Fibroblast of skin of left biceps (primary cell): Measurements from ENCODE around the gene HOXA9.

ENCODE experiments used
- DNase-seq, 2 experiments: peaks; one replicate each; pipeline ENCODE4 v3.0.0-alpha.2; 2013; ENCODE audit warnings: low read depth in 2 of 2

The HOXA9 gene

DNA sequence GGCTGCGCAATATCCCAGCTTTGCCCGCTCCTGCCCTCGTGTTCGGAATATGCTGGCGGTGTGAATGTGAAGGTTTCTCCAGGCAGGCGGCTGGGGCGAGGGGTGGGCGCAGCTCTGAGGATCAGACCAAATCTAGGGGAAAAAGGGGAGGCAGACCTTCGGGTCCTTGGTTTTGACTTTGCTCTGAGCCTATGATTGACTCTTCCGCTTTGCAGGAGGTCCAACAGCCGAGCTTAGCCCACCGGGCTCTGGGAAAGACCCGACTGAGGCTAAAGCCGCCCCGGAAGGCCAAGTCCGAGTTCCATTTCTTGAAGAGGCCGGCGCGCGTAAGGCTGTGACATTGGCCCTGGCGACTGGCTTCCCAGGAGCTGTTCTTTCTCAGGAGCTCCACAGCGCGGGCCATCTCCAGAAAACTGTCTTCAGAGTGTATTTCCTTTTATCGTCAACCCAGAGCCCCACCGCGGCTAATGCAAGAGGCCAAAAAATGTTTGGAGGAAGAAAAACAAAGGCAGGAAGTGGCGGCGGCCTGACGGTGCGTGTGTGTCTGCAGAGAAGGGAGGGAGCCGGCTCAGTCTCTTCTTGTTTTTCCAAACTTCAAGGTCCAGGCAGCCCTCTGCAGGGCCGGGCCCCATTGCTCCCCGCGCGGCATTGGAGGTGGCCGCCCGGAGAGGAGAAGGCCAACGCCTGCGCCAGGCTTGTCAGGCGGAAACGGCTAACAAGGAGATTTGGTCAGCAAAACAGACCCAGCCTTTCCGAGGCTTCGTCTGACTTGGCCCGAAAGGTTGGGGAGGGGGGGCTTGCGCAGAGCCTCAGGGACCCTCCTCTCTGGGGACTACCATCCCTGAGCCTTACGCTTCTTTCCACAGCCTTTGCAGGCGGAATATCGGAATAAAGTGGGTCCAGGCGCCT is 23.3 kb upstream of the HOXA9 start:
- DNase-seq, result no peak

- no peak for DNase-seq
Observed at GRCh38 chr7:27187475-27188385, 22.4 kb upstream of the HOXA9 start.

- DNase-seq, result no peak
Observed at GRCh38 chr7:27186668-27187474, 21.5 kb upstream of the HOXA9 start.

DNA sequence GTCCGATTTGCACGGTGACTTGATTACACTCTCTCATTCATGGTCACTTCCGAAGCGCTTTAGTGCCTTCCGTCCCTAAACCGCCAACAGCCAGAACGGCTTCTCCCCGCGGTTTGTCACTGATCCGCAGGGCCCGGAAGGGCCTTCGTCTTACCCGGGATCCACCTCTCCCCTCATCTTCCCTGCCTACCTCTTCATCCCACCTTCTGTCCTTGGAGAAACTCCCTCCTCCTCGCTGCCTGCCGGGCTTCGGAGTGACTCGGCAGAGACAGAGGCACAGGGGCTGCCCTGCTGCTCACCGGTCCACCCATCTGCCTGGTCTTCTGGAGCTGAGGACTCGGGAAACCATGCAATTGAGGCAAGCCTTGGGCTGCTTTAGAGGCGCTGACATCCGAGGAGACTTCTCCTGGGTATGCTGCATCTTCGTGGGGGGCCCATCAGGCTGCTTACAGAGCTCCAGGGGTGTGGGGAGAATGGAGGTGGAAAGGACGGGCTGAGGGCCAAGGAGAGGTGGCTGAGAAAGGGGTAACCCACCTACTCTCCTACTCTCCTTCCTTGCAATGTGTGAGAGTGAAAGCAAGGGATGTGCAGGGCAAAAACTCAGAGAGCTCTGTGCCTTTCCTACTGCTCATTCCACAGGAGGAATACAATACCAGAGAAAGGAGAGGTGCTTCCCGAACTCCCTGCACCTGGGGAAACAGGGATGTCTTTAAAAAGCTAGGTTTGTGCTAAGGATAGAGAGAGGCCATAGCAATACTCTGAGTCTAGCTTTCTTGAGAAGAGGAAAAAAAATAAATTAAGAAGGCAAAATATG is 20.7 kb upstream of the HOXA9 start:
- no peak for DNase-seq

DNA sequence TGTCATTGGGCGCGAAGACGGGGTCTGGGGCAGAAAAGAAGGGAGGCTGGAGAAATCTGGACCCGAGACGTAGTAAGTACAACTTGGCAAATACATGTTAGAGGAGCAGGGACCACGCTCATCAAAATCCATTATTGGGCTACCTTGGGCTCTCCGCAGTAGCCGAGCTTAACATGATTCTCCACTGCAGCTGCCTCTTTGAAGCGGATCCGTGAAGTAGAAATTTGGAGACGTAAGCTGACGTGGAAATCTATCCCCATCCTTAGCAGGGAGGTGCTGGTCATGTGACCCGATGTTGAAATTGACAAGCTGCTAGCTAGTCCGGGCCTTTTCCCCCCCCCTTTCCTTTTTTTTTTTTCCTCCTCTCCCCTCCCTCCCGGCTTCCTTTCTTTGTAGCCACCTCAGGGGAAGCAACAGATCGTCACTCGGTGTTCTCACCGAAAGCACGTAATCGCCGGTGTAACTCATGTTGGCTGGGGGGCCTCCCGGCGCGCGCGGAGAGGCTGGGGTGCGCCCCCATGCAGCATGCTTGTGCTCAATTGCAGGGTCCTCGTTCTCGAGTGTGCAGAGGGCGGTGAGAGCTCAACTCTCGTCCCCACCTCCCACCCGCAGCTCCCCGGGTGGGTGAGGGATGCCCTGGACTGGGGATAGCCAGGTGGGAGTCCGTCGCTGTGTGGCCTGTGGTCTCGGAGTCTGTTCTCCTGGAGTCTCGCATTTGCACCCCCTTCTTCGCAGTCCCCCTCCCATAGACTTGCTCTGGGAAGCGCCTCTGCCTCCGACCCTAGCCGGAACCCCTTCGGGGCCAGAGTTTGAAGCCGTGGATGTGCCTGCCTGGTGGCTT is 19.9 kb upstream of the HOXA9 start, which contains the start of gene HOXA11:
TSS of gene HOXA11 (minus strand) at position 220 of the 841 bp plus-strand sequence. CDS start at position 132, 88 bp downstream.
- peak in 1 of 2 experiments; percentile 64 for DNase-seq

GRCh38 chr7:27184337-27185012 is 19.1 kb upstream of the HOXA9 start:
- no peak for DNase-seq

DNA sequence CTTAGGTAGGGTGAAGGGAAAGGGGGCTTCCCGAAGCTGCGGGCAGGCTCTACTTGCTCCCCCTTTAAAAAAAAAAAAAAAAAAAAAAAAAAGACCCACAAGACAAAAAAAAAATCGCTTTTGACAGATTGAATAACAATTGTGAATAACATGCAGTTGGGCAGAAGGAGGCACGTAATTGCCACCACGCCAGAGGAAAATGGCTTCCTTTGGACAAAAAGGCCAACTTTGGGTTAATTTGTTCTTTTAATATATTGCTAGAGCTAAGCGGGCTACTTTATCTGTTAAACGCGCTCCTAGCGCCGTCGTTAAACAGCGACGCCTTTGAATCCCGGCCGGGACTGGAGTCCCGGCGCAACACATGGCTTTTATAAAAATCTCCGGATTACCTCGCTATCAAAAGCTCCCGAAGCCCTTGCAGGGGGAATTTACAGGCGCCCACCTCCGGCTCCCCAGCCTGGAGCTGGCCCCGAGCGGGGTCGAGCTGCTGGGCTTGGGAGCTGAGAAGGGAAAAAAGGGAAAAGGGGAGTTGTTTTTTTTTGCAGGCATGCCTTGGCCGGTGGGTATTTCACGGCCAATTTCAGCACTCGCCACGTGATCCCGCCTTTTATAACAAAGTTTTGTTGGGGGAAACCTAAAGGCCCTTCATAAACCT is 18.5 kb upstream of the HOXA9 start:
- no peak for DNase-seq

GRCh38 chr7:27182861-27183681 is 17.7 kb upstream of the HOXA9 start:
- no peak for DNase-seq

GRCh38 chr7:27182285-27182841 is 17.0 kb upstream of the HOXA9 start:
- DNase-seq, result no peak

DNA sequence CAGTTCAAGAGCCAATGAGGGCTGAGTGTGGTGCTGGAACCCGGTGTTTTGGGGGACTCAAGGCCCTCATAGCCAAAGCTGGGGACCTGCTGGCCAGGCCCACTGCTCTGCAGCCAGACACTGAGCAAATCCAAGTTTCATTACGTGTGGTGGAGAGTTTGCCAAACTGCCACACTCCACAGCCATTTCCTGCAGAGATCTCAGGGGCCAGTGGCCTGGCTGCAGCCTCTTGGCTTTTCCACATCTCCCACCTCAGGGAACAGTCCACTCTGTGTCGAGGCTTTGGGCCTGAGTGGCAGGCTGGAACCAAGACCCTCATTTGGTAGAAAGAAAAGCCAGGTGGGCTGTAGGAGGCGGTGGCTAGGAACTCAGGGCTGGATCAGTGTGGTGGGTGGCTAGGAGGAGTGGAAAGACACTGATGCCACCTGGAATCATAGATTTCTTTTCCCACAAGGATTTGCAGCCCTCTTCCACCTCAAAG is 16.5 kb upstream of the HOXA9 start:
- no peak for DNase-seq

- no peak for DNase-seq
Observed at GRCh38 chr7:27180431-27181420, 15.4 kb upstream of the HOXA9 start.

GRCh38 chr7:27179503-27180430 is 14.4 kb upstream of the HOXA9 start:
- DNase-seq, result peak in 1 of 2 experiments; percentile 64

- no peak for DNase-seq
Observed at GRCh38 chr7:27179030-27179429, 13.7 kb upstream of the HOXA9 start.

DNA sequence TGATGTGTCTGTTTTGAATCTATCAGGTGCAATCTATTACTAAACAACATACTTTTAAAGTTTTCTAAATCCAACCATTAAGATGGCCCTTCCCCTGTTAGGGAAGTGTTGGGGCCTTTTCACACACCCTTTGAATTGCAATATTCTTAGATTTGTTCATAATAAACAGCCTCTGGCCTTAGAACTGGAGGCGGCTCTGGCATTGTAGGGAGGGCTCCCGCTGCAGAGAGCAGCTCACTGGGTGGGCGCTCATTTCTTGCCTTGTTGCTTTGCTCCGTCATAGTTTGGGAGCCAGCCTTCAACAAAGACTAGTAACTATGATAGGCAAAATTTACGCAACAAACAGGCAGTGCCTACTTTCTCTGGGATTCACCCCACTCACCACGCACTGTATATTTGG is 13.0 kb upstream of the HOXA9 start:
- no peak for DNase-seq

DNA sequence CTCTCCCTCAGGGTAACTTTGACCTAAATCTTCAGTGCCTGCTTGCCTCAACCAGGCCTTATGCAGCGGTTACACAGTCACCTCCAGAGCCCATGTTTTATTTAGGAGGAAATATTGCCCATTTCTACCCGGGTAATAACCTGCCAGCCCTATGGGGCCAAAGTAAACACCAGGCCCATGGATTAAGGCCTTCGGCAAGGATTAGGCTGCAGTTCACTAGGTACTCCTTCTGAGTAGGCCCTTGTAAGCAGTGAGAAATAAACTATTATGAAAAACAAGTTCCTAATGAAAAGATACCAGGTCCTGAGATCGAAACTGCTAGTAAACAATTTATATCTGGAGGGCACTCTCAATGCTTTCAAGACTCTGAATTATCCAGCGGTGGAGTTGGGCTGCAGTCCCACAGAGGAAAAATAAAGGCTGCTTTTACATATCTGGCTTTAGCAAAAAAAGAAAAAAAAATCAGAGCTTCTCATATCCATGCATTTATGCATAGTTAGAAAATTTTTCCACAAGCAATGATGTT is 12.5 kb upstream of the HOXA9 start:
- DNase-seq, result no peak
